Mesothelial cell of epicardium (in vitro differentiated cells): ENCODE results near the gene MAEL. TPM values are rescaled to one million over a fixed set of nuclear protein-coding genes. Genes with fewer than 3 reads are reported as not detected.

ENCODE experiments used
- DNase-seq, 2 experiments: peaks; one replicate each; pipeline ENCODE4 v3.0.0; 2021; ENCODE audit warnings: low spot score in 2 of 2; ENCODE audit not compliant: unreplicated experiment in 2 of 2
- H3K27ac Mint-ChIP-seq: 2 replicates; pipeline ENCODE4 v1.8.0; 2021; ENCODE audit warnings: mixed read lengths
- H3K27me3 Mint-ChIP-seq: 2 replicates; pipeline ENCODE4 v1.8.0; 2021; ENCODE audit warnings: low read depth, mixed read lengths
- H3K36me3 Mint-ChIP-seq: 2 replicates; pipeline ENCODE4 v1.8.0; 2021; ENCODE audit warnings: mixed read lengths
- H3K4me1 Mint-ChIP-seq: 2 replicates; pipeline ENCODE4 v1.8.0; 2021; ENCODE audit warnings: mixed read lengths
- H3K4me3 Mint-ChIP-seq: 2 replicates; pipeline ENCODE4 v1.8.0; 2021; ENCODE audit warnings: mild to moderate bottlenecking, moderate library complexity, mixed read lengths
- H3K9me3 Mint-ChIP-seq: 2 replicates; pipeline ENCODE4 v1.8.0; 2021; ENCODE audit warnings: mixed read lengths
- CTCF ChIP-seq: fragments of 200-600 bp; sonication (generic); IDR thresholded peaks from one replicate; pipeline ENCODE4 v1.5.0; 2021; ENCODE audit warnings: antibody characterized with exemption; ENCODE audit not compliant: unreplicated experiment
- total RNA-seq: library from RNA; stranded (reverse); gene quantifications from 3 replicates; pipeline ENCODE4 v1.2.1, GENCODE V29; 2021

MAEL gene
- total RNA-seq, 1 donor from 2014 or later = not detected

DNA sequence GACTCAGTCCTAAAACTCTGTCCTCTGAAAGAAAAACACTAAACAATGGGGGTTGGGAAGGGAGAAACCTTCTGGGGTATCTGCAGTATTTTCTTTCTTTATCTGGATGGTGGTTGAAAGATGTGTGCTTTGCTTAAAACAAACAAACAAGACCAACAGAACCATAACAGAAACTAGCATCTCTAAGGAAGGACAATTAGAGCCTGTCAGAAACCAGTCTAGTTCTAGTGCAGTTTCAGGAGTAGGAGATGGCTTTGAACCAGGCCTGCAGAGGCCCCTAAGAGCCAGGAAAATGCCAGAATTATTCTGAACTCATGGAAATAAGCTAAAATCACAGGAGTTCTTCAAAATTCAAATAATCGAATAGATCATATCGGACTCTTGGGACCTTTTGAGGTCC lies 32.2 kb upstream of the MAEL start:
- H3K27me3 Mint-ChIP-seq = peaks cover 48% of the 10 kb centered on the region
- no peak overlapping the region for H3K27ac Mint-ChIP-seq
- H3K9me3 Mint-ChIP-seq = peaks cover 7% of the 10 kb centered on the region
- peaks cover 5% of the 10 kb centered on the region for H3K4me1 Mint-ChIP-seq
- H3K36me3 Mint-ChIP-seq = no peaks in the 10 kb centered on the region
- H3K4me3 Mint-ChIP-seq = no peak overlapping the region
- DNase-seq = no peak
- no peak for TF ChIP-seq CTCF

DNA sequence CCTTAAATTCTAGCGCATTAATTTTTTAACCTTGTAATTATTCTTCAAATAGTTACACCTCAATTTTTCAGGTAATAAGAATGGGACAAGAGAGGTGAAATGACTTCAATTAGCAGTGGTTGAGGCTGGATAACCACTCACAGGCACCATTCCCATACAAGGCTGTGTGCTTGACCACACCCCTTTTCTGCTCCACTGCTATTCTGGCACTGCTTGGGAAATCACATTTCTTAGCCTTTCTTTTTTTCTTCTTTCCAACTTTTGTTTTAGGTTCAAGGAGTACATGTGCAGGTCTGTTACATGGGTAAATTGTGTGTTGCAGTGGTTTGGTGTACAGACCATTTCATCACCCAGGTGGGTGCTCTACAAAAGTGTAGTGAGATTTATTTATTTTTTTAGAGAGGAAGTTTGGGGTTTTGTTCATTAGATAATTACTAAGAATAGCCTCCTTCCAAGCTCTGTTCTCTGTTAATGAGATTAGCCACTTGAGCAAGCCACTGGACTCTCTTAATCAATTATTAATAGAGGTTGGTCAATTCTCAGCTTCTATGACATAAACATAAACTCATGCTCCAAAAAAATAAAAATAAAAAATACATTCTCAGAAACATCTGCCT lies 28.1 kb upstream of the MAEL start:
- no peak overlapping the region for H3K27ac Mint-ChIP-seq
- peaks cover 67% of the 10 kb centered on the region for H3K27me3 Mint-ChIP-seq
- H3K9me3 Mint-ChIP-seq = no peaks in the 10 kb centered on the region
- H3K4me3 Mint-ChIP-seq = no peak overlapping the region
- no peaks in the 10 kb centered on the region for H3K36me3 Mint-ChIP-seq
- TF ChIP-seq CTCF = no peak
- no peaks in the 10 kb centered on the region for H3K4me1 Mint-ChIP-seq
- DNase-seq = no peak

DNA sequence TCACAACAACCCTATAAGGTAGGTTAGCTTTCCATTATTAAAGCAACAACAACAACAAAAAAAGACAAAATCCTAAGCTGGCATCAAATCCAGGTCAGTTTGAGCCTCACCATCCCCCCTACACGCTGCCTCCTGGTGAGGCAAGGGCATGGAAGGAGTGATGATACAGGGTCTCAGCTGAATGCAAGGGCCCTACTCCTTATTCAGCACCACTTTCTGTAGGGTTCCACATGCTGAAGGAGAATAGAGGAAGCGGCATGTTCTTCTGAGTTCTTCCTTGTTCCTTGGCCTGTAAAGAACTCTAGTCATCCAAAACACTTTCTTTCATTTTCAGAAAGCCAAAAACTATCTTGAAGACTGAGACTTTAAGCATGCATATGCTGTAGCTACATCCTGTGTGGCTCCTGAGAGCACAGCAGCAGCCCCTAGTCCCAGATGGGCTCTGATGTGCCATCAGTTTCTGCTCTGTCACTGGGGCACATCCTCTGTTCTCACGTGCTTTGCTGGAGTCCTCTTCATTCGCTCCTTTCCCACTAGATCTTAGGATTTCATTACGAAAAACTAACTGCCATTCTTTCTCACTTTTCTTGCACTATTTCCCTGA lies 19.9 kb upstream of the MAEL start:
- DNase-seq = no peak
- Mint-ChIP-seq H3K9me3 (no peaks in the 10 kb centered on the region), H3K4me3 (no peak overlapping the region), H3K27ac (no peak overlapping the region), H3K36me3 (no peaks in the 10 kb centered on the region), H3K4me1 (peaks cover 5% of the 10 kb centered on the region), H3K27me3 (peaks cover 88% of the 10 kb centered on the region)
- no peak for TF ChIP-seq CTCF

DNA sequence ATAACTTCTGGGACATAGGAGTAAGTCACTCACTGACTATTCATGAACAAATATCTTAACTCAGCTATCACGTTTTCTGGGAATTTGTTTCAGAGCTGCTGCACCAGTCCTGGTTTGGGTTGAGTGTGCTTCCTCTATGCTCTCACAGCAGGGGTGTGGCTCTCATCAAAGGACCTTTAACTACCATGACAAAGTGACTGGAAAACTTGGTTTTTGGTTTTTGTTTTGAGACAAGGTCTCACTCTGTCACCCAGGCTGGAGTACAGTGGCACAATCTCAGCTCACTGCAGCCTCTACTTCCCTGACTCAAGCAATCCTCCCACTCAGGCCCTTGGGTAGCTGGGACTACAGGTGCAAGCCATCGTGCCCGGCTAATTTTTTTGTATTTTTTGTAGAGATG lies 17.8 kb upstream of the MAEL start:
- no peak overlapping the region for H3K27ac Mint-ChIP-seq
- H3K4me1 Mint-ChIP-seq = peaks cover 13% of the 10 kb centered on the region
- no peaks in the 10 kb centered on the region for H3K9me3 Mint-ChIP-seq
- DNase-seq = no peak
- peaks cover 88% of the 10 kb centered on the region for H3K27me3 Mint-ChIP-seq
- H3K36me3 Mint-ChIP-seq = no peaks in the 10 kb centered on the region
- TF ChIP-seq CTCF = no peak
- no peak overlapping the region for H3K4me3 Mint-ChIP-seq

DNA sequence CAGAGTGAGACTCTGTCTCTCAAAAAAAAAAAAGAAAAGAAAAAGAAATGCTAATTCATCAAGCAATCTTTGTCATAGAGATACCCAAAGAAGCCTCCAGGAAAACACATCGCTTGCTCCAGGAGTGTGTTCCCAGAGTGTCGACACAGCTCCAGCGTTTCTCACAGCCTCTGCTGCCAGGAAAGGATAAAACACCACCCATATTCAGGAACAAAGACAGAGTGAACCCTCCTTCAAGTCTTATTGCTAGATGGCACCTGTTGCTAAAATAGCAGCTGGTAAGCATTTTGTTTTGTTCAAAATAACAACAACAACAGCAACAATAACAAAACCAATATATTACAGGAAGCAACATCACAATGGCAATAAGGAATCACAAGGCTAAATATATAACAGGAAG lies 16.9 kb upstream of the MAEL start:
- no peak for TF ChIP-seq CTCF
- Mint-ChIP-seq H3K9me3 (no peaks in the 10 kb centered on the region), H3K27me3 (peaks cover 88% of the 10 kb centered on the region)

More for the DNA sequence above, 16.9 kb upstream of the MAEL start:
- no peak overlapping the region for H3K4me3 Mint-ChIP-seq
- DNase-seq = no peak
- peaks cover 13% of the 10 kb centered on the region for H3K4me1 Mint-ChIP-seq
- H3K36me3 Mint-ChIP-seq = no peaks in the 10 kb centered on the region
- no peak overlapping the region for H3K27ac Mint-ChIP-seq
